Gastrocnemius medialis (tissue), 4 donors: ENCODE results near the gene SCN9A.

Experiments used
- POLR2A ChIP-seq, 2 donors: fragments of 450-650 bp; IDR thresholded peaks; one replicate each; pipeline ENCODE4 v1.6.1; 2017; ENCODE audit warnings: antibody characterized with exemption in 2 of 2, mild to moderate bottlenecking in 2 of 2, moderate library complexity in 2 of 2
- TF ChIP-seq, protein P1 (sequence below), 5 experiments: fragments of 450-650 bp in 3 of 5; fragments of 200-600 bp in 2 of 5; sonication (generic) in 2 of 5; IDR thresholded peaks in 4 of 5; conservative IDR thresholded peaks in 1 of 5; 1 replicate in 4 of 5; 2 replicates in 1 of 5; pipeline ENCODE4 v1.5.1; 2016 to 2019; ENCODE audit warnings: antibody characterized with exemption in 5 of 5, mild to moderate bottlenecking in 3 of 5, moderate library complexity in 3 of 5

- TF ChIP-seq, protein P1, sequence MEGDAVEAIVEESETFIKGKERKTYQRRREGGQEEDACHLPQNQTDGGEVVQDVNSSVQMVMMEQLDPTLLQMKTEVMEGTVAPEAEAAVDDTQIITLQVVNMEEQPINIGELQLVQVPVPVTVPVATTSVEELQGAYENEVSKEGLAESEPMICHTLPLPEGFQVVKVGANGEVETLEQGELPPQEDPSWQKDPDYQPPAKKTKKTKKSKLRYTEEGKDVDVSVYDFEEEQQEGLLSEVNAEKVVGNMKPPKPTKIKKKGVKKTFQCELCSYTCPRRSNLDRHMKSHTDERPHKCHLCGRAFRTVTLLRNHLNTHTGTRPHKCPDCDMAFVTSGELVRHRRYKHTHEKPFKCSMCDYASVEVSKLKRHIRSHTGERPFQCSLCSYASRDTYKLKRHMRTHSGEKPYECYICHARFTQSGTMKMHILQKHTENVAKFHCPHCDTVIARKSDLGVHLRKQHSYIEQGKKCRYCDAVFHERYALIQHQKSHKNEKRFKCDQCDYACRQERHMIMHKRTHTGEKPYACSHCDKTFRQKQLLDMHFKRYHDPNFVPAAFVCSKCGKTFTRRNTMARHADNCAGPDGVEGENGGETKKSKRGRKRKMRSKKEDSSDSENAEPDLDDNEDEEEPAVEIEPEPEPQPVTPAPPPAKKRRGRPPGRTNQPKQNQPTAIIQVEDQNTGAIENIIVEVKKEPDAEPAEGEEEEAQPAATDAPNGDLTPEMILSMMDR (IDR thresholded peaks at IDR 0.05 in 4 of 5, conservative IDR thresholded peaks at IDR 0.05 in 1 of 5): no peak
- no peak for TF ChIP-seq POLR2A (IDR thresholded peaks at IDR 0.05)
Measured at GRCh38 chr2:166224197-166224596, 151.5 kb downstream of the SCN9A start.
